ENCODE data around the gene MLN.

DNA sequence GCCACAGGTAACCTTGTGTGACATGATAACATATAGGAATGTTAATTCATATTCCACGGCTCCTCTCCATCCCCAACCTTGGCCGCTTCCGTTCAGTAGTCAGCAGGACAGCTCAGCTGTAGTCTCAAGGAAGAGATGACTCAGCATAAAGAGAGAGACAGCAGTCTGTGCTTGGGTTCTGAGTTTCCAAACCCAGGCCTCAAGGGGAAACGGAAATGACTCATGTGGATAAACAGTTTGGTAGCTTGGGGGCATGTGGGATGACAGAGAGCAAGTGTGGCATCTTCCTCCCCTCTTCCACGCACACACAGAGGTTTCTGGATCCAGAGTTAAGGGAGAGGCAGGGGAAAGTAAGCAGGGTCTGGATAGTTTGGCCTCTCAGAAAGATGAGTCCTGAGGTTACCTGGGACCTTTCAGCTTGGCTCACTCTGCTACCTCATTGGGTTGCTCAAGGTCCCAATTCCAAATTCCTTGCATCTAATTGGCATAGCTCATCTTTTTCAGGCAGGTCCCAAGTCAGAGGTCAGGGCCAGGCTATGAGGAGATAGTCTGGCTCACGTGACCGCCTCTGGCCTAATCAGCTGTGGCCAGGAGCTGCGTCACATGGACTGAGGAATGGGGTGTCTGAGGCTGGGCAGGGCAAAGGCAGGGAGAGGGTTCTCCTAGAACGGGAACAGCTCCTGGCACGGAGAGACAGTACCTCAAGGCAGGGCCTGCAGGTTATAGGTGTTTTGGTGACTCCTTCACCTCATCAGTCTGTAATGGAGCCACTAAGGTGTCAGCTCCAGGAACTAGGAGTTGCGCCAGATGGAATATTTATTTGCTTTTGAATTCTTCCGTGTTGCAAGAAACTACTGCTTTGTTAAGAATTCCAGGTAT is 36.5 kb upstream of the MLN start:
- no peak for TF ChIP-seq RCOR1 (IDR thresholded peaks at IDR 0.05; ENCODE audit: low read depth, low read length)
- TF ChIP-seq, protein P1, sequence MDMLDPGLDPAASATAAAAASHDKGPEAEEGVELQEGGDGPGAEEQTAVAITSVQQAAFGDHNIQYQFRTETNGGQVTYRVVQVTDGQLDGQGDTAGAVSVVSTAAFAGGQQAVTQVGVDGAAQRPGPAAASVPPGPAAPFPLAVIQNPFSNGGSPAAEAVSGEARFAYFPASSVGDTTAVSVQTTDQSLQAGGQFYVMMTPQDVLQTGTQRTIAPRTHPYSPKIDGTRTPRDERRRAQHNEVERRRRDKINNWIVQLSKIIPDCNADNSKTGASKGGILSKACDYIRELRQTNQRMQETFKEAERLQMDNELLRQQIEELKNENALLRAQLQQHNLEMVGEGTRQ (IDR thresholded peaks at IDR 0.05): peak; percentile 97
